HG02943 (cell line): ENCODE data around the gene SLC10A7.
A peak's percentile ranks its signal among the peaks of the same experiment; 100 is the strongest.
"Not testable (repeated sequence)": the region's sequence is repeated elsewhere in the genome, so short reads cannot be mapped to it uniquely, and the experiment has no call there.

ENCODE experiments used
- ATAC-seq: cut with Tn5 transposase; IDR thresholded peaks from one replicate; pipeline ENCODE4 v1.9.1; 2021; ENCODE audit warnings: mild to moderate bottlenecking, low read depth, moderate library complexity; ENCODE audit not compliant: unreplicated experiment

Gene SLC10A7

GRCh38 chr4:146369446-146369845 is 152.3 kb downstream of the SLC10A7 start:
- no peak for ATAC-seq

- no peak for ATAC-seq
Observed at GRCh38 chr4:146368209-146368608, 153.5 kb downstream of the SLC10A7 start.

GRCh38 chr4:146367347-146367746 is 154.4 kb downstream of the SLC10A7 start:
- no peak for ATAC-seq

DNA sequence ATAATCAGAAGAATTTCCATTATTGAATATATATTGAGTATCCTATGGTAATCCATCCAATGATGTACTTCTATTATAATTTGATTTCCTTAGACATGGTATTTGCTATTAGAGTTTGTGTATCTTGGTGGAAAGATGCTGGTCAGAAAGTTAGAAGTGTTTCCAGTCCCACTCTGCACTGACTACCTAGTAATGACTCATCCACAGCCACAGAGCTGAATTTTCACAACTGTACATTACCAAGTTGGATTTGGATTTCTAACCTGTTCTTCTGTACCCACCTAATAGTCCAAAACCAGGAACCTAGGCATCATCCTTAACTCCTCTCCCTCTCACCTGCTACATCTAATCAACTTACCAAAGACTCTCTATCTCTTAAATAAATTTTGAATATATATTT is 162.0 kb downstream of the SLC10A7 start:
- ATAC-seq: no peak

GRCh38 chr4:146350114-146350513 is 171.6 kb downstream of the SLC10A7 start:
- not testable (repeated sequence) for ATAC-seq

- no peak for ATAC-seq
Observed at GRCh38 chr4:146349306-146349705, 172.4 kb downstream of the SLC10A7 start.

DNA sequence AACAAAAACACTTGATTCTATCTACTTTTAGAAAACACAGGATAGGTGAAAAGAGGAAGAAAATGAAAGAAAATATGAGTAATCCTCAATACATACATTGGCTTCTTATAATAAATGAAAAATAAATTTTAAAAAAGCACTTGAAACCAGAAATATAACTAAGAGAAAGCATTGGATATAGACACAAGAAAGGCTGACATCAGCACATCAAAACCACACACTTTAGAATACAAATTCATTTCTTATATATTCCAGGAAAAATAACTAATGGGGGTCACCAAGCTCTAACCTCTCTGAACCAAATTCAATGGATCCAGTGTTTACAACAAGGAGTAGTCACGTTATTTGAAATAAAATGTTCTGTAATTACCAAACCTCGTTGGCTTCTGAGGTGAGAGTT is 173.9 kb downstream of the SLC10A7 start:
- no peak for ATAC-seq

DNA sequence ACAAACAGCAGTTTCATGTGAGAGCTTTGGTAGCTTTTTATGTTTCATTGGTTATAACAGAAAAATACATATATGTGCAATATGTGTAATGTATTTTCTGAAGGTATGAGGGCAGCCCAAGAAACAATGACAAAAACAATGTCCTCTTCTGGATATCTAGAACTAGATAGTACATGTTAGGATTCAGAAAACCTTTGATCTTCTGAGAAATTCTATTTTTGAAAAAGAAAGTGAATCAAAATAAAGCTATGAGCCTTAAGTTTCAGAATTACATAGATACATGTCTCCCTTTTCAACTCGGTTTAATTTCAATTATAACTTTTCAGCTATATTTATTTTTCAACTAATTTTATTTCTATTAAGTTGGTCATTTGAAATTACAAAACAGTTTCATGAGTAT is 175.5 kb downstream of the SLC10A7 start:
- ATAC-seq: no peak

GRCh38 chr4:146343776-146344175 is 178.0 kb downstream of the SLC10A7 start:
- no peak for ATAC-seq

- ATAC-seq: peak; percentile 67
Observed at GRCh38 chr4:146343199-146343598, 178.5 kb downstream of the SLC10A7 start.

DNA sequence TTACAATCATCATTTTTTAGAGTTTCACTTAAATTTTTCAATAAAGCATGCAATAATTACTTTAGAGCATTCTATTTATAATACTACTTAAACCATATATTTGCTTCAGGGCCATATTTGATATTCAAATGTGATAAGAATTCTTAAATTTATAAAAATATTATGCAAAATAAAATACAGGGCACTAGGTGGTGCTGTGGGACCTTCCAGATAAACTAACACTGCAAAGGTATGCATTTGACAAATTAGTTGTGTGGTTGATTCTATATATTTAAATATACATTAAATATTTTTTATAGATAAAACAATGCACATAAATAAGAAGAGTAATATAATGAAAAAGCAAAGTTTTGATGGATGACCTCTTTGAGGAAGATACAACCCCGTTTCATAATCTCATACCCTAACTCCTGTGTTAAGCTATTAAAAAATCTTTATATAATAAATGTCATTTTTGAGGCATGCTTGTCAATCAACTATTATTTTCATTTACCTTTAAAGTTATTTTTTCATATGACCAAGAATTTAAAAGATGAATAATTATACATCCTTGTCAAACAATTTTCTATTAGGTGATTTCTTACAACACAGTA is 179.0 kb downstream of the SLC10A7 start:
- ATAC-seq: peak; percentile 48

- ATAC-seq: no peak
Observed at GRCh38 chr4:146340798-146341197, 180.9 kb downstream of the SLC10A7 start.

- no peak for ATAC-seq
Observed at GRCh38 chr4:146338512-146338911, 183.2 kb downstream of the SLC10A7 start.

DNA sequence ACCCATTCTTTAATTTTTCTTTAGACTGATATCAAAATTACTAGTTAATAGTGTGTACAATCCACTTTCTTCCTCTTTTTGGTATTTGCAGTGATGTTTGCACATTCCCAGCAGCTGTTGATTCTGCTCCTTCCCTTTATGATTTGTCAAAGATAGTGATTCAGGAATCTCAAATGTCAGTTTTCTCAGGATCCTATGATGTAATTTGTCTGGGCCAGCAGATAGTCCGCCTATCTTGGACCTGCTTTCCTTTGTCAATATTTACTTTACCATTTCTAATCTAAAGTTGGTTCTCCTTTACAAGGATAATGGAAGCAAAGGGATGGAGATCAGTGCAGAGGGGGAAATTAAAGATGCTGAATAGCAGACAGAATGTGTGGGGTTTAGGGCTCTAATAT is 185.3 kb downstream of the SLC10A7 start:
- no peak for ATAC-seq

DNA sequence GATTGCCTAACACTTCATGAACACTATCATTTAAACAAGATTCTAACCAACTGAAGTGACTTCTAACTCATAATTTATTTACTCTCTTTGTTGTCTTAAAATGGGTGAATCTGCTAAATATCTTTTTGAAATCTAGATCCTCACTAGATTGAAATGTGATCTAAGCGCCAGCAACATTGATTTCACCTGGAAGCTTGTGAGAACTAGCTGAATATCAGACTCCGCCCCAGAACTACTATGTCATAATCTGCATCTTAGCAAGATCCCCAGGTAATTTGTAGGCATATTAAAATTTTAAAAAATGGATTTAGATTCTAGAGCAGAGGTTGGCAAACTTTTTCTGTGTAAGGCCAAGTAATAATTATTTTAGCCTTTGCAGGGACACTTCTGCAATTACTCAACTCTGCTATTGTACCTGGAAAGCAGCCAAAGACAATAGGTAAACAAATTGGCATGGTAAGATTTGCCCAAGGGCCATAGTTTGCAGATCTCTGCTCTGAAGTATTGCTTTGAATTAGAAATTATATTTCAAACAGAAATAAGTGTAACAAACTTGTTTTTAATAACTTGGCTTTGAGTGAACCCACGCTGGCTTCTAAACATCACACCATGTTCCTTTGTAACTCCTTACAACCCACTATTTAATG is 185.9 kb downstream of the SLC10A7 start:
- ATAC-seq: no peak

DNA sequence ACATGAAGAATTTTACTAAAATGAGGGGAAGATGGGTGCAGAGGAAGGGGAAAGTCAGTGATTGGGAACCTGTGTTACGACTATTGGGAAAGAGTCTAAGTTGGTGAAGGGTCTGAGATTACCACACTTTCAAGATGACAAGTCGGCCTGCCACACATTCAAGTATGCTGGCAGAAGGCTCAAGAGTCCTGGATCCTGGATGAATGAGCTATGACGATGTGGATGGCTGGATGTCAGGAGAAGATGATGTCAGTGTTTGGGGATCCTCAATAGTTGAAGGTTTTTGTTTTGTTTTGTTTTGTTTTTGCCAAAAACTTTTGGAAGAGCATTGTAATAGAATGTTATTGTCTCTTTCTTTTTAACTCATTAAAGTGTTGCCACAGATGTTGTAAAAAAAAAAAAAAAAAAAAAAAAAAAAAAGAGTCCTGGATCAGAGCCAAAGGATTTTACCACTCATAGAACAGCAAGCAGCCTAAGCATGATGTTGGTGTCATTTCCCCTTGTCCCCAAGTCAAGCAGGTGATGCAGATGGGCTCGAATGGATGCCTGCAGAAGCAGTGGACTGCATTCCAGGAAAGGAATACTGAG is 186.8 kb downstream of the SLC10A7 start:
- ATAC-seq: no peak

DNA sequence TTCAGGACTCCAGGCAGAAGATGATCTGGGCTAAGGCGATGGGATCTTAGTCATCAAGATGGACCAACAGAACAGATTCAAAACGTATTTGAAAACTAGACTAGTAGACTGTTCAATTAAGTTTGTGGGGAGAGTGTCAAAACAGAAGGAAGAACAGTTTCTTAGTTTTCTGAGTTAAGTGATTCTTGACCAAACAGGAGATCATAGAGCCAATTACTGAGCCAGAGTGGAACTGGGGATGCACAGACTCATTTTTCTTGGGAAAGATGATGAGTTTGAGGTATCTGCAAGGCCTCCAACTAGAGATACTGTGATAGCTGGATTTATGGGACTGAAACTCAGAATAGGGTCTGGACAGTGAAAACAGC is 187.9 kb downstream of the SLC10A7 start:
- ATAC-seq: no peak

DNA sequence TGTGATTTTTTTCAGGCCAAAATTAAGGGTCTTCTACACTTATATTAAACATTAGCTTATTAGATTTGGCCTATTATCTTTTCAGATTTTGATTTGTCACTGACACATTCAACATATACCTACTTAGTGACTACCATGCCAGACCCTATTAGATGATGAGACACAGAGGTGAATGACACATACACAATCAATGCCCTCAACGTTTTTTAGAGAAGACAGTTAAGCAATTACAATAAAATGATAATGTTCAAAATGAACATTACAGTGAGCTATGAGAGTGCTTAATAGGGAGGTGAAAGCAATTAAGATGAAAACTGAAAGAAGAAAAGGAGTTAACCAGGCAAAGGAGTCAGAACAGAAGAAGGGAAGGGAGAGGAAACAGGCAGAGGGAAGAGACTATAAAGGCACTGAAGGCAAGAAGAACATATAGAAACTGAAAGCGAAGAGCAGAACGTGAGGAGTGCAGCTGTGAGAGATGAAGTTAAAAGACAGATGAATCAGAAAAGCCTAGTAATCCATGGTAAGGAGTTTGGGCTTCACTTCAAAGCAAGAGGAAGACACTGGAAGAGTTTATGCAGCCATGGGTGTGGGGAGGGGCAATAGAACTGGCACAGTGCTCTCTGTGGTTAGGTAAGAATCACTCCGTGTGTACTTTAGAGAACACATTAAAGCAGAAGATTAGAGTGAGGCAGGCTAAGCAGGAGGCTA is 188.4 kb downstream of the SLC10A7 start:
- peak; percentile 91 for ATAC-seq

DNA sequence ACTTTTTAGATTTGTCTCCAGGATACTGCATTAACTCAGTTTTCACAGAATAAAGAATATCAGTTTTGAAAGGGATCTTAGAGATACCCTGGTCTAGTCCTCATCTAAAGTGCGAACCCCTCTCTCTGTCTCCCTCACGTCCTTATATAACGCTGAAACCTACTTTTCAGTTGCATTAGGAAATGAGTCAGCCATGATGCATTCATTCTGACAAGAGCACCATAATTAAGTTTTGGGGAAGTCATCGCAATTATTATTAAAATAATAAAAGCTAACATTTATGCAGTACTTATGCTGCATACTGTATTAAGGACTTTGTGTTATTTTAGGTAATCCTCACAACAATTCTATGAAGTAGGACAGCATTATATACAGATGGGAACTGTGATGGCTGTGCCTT is 191.3 kb downstream of the SLC10A7 start:
- ATAC-seq: no peak

GRCh38 chr4:146329050-146329716 is 192.6 kb downstream of the SLC10A7 start:
- ATAC-seq: no peak
